Mononuclear cell (primary cell): ENCODE data around the gene AGBL5. TPM values are rescaled to one million over a fixed set of nuclear protein-coding genes. Genes with fewer than 3 reads are reported as not detected.

Experiments
- H3K27me3 ChIP-seq: 2 replicates; pipeline ENCODE4 v1.6.0; 2011; ENCODE audit warnings: low read length, control low read depth; ENCODE audit not compliant: insufficient read depth
- H3K4me1 ChIP-seq: 2 replicates; pipeline ENCODE4 v1.5.1; 2011; ENCODE audit warnings: mild to moderate bottlenecking, low read length, control low read depth; ENCODE audit not compliant: insufficient read depth
- H3K4me3 ChIP-seq: 2 replicates; pipeline ENCODE4 v1.5.1; 2011; ENCODE audit warnings: mild to moderate bottlenecking, low read length, moderate library complexity
- H3K9me3 ChIP-seq: 2 replicates; pipeline ENCODE4 v1.5.1; 2011; ENCODE audit warnings: low read depth, mild to moderate bottlenecking, control low read depth, low read length
- total RNA-seq: library from RNA; depleted of rRNA; stranded (reverse); fragments of >200 nt; gene quantifications from one replicate; pipeline ENCODE4 v1.2.3, GENCODE V29; 2012

Gene AGBL5
- total RNA-seq, 1 donor: 8.9 TPM

- H3K9me3 ChIP-seq: no peaks in the 10 kb centered on the region
- no peaks in the 10 kb centered on the region for H3K27me3 ChIP-seq
- no peak overlapping the region for H3K4me3 ChIP-seq
- peaks cover 54% of the 10 kb centered on the region for H3K4me1 ChIP-seq
Observed at GRCh38 chr2:27076323-27076722, 24.9 kb downstream of the AGBL5 start.

DNA sequence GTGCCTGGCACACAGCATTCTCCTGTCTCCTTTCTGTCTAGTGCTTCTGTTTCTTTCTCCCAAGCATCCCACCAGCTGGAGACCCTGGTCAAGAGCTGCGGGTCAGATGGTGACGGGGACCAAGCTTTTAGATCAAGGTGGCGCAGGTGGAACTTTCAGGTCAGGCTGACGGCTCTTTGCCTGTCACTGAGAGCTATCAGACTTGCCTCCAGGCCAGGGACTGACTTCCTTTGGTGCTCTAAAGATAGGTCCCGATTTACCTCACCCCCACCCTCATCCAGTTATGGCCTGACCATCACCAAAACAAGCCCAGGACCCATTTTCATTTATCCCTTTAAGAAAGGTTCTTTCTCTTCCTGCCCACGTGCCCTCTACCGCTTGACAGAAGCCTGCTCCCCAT lies 25.8 kb downstream of the AGBL5 start:
- peaks cover 59% of the 10 kb centered on the region for H3K4me1 ChIP-seq
- H3K4me3 ChIP-seq: no peak overlapping the region

DNA sequence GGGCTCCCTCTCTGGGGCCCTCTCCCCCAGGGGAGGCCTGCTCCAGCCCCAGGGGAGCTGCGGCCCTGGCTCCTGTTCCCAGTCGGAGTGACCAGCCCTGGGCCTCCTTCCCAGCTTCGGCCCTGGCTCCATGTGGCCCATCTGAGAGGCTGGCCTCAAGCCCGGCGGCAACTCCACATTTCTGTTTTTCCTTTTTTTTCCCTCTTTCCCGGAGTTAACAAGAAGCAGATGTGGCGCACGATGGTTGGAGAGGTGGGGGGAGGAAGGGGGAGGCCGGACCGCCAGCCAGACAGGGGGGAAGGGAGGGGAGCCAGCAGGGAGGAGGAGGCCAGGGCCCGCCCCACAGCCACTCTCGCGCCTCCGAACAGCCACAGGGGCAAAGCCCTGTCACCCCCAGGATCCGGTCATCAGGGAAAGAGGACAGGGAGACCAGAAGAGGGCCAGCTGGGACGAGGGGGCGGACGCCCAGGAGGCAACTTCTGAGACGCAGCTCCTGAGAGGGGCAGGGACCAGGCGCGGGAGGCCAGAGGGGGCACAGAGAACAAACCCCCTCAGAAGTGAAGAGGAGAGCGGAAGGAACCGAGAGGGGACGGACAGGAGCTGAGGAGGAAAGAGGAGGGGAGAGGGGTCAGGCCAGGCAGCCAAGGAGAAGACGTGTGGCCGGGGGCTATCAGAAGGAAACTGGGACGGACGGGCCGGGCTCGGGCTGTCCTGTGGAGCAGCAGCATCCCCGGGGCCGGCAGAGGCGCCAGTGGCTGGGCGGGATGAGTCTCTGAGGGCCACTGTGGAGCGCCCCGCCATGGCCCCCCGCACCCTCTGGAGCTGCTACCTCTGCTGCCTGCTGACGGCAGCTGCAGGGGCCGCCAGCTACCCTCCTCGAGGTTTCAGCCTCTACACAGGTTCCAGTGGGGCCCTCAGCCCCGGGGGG lies 27.1 kb downstream of the AGBL5 start, which contains the start of gene EMILIN1:
Gene EMILIN1, plus strand, starts transcription at position 349 of the 928 bp plus-strand sequence. Its CDS starts 451 bp downstream, at position 800.
- peaks cover 53% of the 10 kb centered on the region for H3K4me1 ChIP-seq
- H3K4me3 ChIP-seq: no peak within 1 kb of the TSS
- no peaks in the 10 kb centered on the region for H3K9me3 ChIP-seq
- no peaks in the 10 kb centered on the region for H3K27me3 ChIP-seq

More for the DNA sequence above, 25.8 kb downstream of the AGBL5 start:
- no peaks in the 10 kb centered on the region for H3K27me3 ChIP-seq
- no peaks in the 10 kb centered on the region for H3K9me3 ChIP-seq

GRCh38 chr2:27079233-27080139 lies 28.0 kb downstream of the AGBL5 start:
- Histone ChIP-seq H3K27me3 (no peaks in the 10 kb centered on the region), H3K9me3 (no peaks in the 10 kb centered on the region), H3K4me3 (no peak overlapping the region), H3K4me1 (peaks cover 45% of the 10 kb centered on the region)

GRCh38 chr2:27080140-27080469 lies 28.6 kb downstream of the AGBL5 start:
- no peaks in the 10 kb centered on the region for H3K9me3 ChIP-seq
- no peaks in the 10 kb centered on the region for H3K27me3 ChIP-seq
- H3K4me3 ChIP-seq: no peak overlapping the region
- H3K4me1 ChIP-seq: peaks cover 44% of the 10 kb centered on the region

DNA sequence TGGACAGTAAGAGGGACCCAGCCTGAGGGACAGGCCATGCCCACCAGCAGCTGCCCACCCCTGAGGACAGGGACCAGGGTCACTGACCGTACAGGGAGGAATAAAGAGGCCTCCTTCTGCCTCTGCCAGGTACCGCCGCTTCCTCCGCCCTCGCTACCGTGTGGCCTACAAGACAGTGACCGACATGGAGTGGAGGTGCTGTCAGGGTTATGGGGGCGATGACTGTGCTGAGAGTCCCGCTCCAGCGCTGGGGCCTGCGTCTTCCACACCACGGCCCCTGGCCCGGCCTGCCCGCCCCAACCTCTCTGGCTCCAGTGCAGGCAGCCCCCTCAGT lies 29.1 kb downstream of the AGBL5 start:
- H3K27me3 ChIP-seq: no peaks in the 10 kb centered on the region
- H3K4me3 ChIP-seq: no peak overlapping the region
- H3K4me1 ChIP-seq: peaks cover 44% of the 10 kb centered on the region

DNA sequence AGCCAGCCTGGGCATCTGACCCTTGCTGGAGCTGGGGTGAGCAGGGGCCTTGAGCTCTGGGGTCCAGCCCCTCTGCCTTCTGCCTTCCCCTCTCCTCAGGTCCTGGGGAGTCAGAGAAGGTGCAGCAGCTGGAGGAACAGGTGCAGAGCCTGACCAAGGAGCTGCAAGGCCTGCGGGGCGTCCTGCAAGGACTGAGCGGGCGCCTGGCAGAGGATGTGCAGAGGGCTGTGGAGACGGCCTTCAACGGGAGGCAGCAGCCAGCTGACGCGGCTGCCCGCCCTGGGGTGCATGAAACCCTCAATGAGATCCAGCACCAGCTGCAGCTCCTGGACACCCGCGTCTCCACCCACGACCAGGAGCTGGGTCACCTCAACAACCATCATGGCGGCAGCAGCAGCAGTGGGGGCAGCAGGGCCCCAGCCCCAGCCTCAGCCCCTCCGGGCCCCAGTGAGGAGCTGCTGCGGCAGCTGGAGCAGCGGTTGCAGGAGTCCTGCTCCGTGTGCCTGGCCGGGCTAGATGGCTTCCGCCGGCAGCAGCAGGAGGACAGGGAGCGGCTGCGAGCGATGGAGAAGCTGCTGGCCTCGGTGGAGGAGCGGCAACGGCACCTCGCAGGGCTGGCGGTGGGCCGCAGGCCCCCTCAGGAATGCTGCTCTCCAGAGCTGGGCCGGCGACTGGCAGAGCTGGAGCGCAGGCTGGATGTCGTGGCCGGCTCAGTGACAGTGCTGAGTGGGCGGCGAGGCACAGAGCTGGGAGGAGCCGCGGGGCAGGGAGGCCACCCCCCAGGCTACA lies 30.7 kb downstream of the AGBL5 start:
- no peak overlapping the region for H3K4me3 ChIP-seq

More for the DNA sequence above, 29.1 kb downstream of the AGBL5 start:
- no peaks in the 10 kb centered on the region for H3K9me3 ChIP-seq

GRCh38 chr2:27082773-27083409 lies 31.4 kb downstream of the AGBL5 start:
- Histone ChIP-seq H3K27me3 (no peaks in the 10 kb centered on the region), H3K4me3 (no peak overlapping the region), H3K4me1 (peaks cover 50% of the 10 kb centered on the region), H3K9me3 (no peaks in the 10 kb centered on the region)

More for the DNA sequence above, 30.7 kb downstream of the AGBL5 start:
- H3K9me3 ChIP-seq: no peaks in the 10 kb centered on the region
- H3K27me3 ChIP-seq: no peaks in the 10 kb centered on the region
- peaks cover 45% of the 10 kb centered on the region for H3K4me1 ChIP-seq

GRCh38 chr2:27083410-27084296 lies 32.2 kb downstream of the AGBL5 start:
- peaks cover 50% of the 10 kb centered on the region for H3K4me1 ChIP-seq
- H3K4me3 ChIP-seq: no peak overlapping the region
- no peaks in the 10 kb centered on the region for H3K27me3 ChIP-seq
- no peaks in the 10 kb centered on the region for H3K9me3 ChIP-seq

DNA sequence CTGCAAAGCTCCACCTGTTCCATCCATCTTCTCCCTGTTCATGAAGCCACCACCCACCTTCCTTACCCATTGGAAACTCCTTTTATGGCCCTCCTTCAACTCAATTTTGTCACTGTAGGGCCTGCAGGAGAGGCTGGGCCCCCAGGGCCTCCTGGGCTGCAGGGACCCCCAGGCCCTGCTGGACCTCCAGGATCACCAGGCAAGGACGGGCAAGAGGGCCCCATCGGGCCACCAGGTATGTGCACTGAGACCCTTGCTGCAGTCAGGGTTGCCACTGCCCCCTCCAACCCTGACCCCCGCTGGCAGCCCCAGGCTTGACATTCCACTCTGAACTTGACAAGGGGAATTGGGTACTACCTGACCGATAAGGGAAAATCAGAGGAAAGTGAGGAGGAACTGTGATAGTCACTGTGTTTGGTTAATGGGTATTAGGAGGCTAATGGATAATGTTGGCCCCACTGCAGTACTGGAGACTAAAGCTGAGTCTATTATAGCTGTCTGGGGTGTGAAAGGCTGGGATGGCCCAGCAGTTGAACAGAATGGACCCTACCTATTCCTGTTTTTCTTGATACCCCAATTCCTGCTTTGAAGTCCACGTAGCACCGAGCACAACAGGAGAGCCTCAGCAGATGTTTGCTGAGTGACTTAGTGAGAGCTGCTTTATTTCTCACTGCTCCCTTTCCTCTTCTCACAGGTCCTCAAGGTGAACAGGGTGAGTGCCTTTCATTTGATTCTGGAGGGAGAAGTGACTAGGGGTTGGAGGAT lies 33.0 kb downstream of the AGBL5 start:
- peaks cover 44% of the 10 kb centered on the region for H3K4me1 ChIP-seq

GRCh38 chr2:27085062-27085672 lies 33.7 kb downstream of the AGBL5 start:
- Histone ChIP-seq H3K9me3 (no peaks in the 10 kb centered on the region), H3K4me3 (peak overlapping the region; percentile 58), H3K4me1 (peaks cover 43% of the 10 kb centered on the region), H3K27me3 (no peaks in the 10 kb centered on the region)

More for the DNA sequence above, 33.0 kb downstream of the AGBL5 start:
- no peak overlapping the region for H3K4me3 ChIP-seq
- no peaks in the 10 kb centered on the region for H3K27me3 ChIP-seq
- no peaks in the 10 kb centered on the region for H3K9me3 ChIP-seq

DNA sequence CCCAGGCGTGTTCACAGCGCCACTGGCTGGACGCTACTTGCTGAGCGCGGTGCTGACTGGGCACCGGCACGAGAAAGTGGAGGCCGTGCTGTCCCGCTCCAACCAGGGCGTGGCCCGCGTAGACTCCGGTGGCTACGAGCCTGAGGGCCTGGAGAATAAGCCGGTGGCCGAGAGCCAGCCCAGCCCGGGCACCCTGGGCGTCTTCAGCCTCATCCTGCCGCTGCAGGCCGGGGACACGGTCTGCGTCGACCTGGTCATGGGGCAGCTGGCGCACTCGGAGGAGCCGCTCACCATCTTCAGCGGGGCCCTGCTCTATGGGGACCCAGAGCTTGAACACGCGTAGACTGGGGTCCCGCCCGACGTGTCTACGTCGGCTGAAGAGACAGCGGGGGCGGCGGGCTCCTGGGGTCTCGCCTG lies 34.2 kb downstream of the AGBL5 start:
- H3K4me1 ChIP-seq: peaks cover 41% of the 10 kb centered on the region
- H3K4me3 ChIP-seq: peak overlapping the region; percentile 58
- no peaks in the 10 kb centered on the region for H3K9me3 ChIP-seq
- no peaks in the 10 kb centered on the region for H3K27me3 ChIP-seq
